ELF-1 (cell line): ENCODE results near the gene ABI3.
"Not testable (repeated sequence)": the region's sequence is repeated elsewhere in the genome, so short reads cannot be mapped to it uniquely, and the experiment has no call there.

Experiments used
- DNase-seq: peaks from one replicate; pipeline ENCODE4 v3.0.0-alpha.2; 2016; ENCODE audit warnings: low read depth, low spot score

ABI3 gene

GRCh38 chr17:49210158-49211029 is at the start of gene ABI3, which contains the start of gene GNGT2:
TSS of gene ABI3 (plus strand) at chr17:49210707. CDS start at chr17:49210725, 18 bp downstream.
TSS of gene GNGT2 (minus strand) at chr17:49210574. CDS start at chr17:49207422, 3,152 bp downstream.
- DNase-seq = no peak

GRCh38 chr17:49162866-49163265 is 47.6 kb upstream of the ABI3 start:
- DNase-seq = no peak

GRCh38 chr17:49165143-49165542 is 45.4 kb upstream of the ABI3 start:
- no peak for DNase-seq

- no peak for DNase-seq
Observed at GRCh38 chr17:49168706-49169105, 41.8 kb upstream of the ABI3 start.

- DNase-seq = no peak
Observed at GRCh38 chr17:49170216-49170615, 40.3 kb upstream of the ABI3 start.

- not testable (repeated sequence) for DNase-seq
Observed at GRCh38 chr17:49170711-49171110, 39.8 kb upstream of the ABI3 start.

GRCh38 chr17:49175978-49176377 is 34.5 kb upstream of the ABI3 start:
- not testable (repeated sequence) for DNase-seq

- peak; percentile 82 for DNase-seq
Observed at GRCh38 chr17:49180303-49180702, 30.2 kb upstream of the ABI3 start.

GRCh38 chr17:49180998-49181635 is 29.4 kb upstream of the ABI3 start:
- DNase-seq = no peak

- DNase-seq = no peak
Observed at GRCh38 chr17:49183341-49183740, 27.2 kb upstream of the ABI3 start.

GRCh38 chr17:49183801-49184200 is 26.7 kb upstream of the ABI3 start:
- DNase-seq = no peak

GRCh38 chr17:49184522-49184921 is 26.0 kb upstream of the ABI3 start:
- not testable (repeated sequence) for DNase-seq

GRCh38 chr17:49185381-49185780 is 25.1 kb upstream of the ABI3 start:
- DNase-seq = not testable (repeated sequence)

GRCh38 chr17:49187301-49187700 is 23.2 kb upstream of the ABI3 start:
- DNase-seq = no peak

- DNase-seq = no peak
Observed at GRCh38 chr17:49190932-49191331, 19.6 kb upstream of the ABI3 start.

GRCh38 chr17:49191409-49191916 is 19.0 kb upstream of the ABI3 start:
- no peak for DNase-seq

- DNase-seq = peak; percentile 94
Observed at GRCh38 chr17:49191917-49192741, 18.4 kb upstream of the ABI3 start.

GRCh38 chr17:49193513-49194296 is 16.8 kb upstream of the ABI3 start:
- peak; percentile 65 for DNase-seq

- no peak for DNase-seq
Observed at GRCh38 chr17:49194297-49194607, 16.3 kb upstream of the ABI3 start.

GRCh38 chr17:49195751-49196150 is 14.8 kb upstream of the ABI3 start:
- no peak for DNase-seq

GRCh38 chr17:49196520-49196919 is 14.0 kb upstream of the ABI3 start:
- DNase-seq = no peak
